Measurements from ENCODE around the gene ATP9B.
"Not testable (repeated sequence)": the region's sequence is repeated elsewhere in the genome, so short reads cannot be mapped to it uniquely, and the experiment has no call there.

Gene ATP9B

GRCh38 chr18:79151191-79151590 is 82.0 kb downstream of the ATP9B start:
- DNase-seq: no peak

- no peak for DNase-seq
These were observed 87.1 kb downstream of the ATP9B start for GRCh38 chr18:79156327-79156726.

- DNase-seq: no peak
These were observed 95.5 kb downstream of the ATP9B start for GRCh38 chr18:79164706-79165105.

DNA sequence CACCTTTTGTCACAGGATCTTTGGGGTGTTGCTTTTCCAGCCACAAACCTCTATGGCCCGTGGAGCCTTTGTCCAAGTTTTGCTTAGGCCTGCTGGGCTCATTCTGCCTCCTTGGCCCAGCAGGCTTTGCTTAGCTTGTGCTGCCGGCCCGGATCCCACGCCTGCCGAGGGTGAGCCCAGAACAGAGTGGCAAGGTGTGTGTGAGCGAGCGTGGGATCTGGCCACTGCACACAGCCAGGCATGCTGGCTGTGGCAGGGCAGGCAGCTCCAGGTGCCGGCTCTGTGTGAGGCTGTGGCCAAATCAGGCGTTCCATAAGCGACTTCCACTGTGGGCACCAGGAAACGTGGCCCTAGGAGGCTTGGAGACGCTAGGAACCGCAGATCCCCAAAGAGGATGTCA is 97.5 kb downstream of the ATP9B start:
- DNase-seq: no peak

DNA sequence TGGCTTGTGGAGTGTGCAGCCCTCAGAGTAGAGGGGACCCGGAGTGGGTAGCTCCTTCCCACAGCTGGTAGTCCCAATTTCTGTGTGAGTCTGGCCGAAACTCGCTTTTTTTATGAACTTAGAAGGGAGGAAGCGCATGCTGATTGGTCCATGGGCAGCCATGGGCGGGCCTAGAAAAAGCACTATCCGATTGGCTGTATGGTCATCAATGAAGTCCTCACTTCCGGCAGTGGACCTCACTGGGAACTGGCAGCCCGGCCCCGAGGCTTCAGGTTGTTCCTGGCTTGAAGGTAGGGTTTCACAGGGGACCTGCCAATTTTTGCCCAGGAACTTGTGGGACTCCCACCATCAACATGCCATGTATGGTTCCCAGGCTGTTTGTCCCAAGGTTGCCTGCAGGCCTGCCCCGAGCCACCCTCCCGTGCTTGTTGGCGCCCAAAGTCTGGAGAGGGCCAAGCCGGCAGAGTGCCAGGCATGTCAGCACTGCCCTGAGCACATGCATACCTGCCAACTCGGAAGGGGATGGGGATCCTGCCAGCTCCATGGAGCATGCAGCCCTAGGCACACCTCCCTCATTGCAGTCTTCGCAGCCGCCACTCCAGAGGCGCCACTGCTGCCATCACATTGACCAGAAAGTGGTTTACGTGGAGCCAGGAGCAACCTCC is 98.5 kb downstream of the ATP9B start:
- no peak for DNase-seq

DNA sequence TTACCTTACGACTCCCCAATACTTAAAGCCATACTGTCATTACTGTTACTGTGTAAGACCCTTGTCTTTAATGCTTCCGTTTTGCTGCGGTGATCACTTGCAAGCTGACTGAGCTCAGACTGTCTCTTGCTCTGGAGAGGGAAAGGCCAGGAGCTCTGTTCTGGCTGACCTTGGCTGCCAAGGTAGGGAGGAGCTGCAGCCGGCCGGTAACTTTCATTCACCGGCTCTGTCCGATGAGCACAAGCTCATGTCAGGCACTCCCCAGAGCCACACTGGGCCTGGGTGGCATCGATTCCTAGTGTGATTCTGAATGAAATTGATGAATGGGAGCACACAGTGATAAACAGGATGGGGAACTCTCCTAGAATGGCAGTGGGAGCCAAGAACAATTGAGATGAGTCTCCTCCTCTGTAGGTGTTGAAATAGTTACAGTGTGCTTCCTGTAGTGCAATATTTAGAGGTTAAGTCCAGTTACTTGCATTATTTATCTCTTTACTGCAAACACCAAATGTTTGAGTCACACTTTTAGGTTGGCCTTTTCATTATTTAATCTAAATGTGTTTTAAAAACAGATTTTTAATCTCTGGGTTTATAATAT is 100.9 kb downstream of the ATP9B start:
- DNase-seq: peak; percentile 6

- not testable (repeated sequence) for DNase-seq
These were observed 103.1 kb downstream of the ATP9B start for GRCh38 chr18:79172331-79172730.

GRCh38 chr18:79173742-79174141 is 104.5 kb downstream of the ATP9B start:
- no peak for DNase-seq

- no peak for DNase-seq
These were observed 108.9 kb downstream of the ATP9B start for GRCh38 chr18:79178113-79178531.

DNA sequence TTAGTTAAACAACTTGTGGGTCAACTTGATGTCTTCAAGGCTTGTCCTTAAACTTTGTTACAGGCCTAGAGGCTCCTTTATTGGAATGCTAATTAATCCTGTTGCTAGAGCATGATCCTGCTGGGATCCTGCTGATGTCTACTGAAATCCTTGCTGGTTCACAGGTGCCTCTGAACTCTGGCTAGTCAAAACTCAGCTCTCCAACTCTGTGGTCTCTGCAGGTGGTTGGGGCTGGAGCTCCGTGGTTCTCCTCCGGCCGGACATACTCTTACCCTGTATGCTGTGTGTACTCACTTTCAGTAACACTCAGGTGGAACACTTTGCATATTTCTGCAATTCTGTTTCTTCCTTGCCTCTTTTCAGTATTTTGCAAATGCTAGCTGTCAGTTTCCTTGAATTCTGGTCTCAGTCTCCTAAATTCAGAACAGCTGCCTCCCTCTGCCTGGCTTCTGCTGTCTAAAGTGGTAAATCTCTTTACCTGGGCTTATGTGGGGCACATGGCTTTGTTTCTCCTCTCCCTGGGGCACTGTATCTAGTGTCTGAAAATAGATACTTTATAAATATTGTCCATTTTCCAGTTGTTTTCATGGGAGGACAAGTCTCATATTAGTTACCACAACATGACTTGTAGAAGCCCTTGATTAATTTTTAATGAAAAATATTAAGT is 113.0 kb downstream of the ATP9B start:
- no peak for DNase-seq

GRCh38 chr18:79185648-79186047 is 116.5 kb downstream of the ATP9B start:
- DNase-seq: no peak

DNA sequence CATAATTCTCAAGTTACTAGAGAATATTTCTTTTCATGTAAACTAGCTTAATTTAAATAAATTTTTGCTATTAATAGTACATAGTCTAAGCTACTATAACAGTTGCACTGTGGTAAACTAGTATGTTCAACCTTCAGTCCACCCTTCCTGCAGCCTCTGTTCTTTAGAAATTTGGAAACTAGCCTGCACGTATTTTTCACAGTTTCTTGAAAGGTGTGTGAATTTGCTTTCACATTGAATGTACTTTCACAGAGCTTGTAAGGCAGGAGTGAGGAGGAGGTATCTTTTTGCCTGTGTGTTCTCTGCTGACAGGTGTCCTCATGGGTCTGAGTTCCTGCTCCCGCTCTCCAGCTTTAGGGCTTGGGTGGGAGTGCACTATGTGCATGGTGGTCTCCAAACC is 117.5 kb downstream of the ATP9B start:
- no peak for DNase-seq

- no peak for DNase-seq
These were observed 118.5 kb downstream of the ATP9B start for GRCh38 chr18:79187532-79188277.

- DNase-seq: no peak
These were observed 122.2 kb downstream of the ATP9B start for GRCh38 chr18:79191418-79191817.

- no peak for DNase-seq
These were observed 122.8 kb downstream of the ATP9B start for GRCh38 chr18:79191956-79192355.

GRCh38 chr18:79193826-79194225 is 124.6 kb downstream of the ATP9B start:
- no peak for DNase-seq

DNA sequence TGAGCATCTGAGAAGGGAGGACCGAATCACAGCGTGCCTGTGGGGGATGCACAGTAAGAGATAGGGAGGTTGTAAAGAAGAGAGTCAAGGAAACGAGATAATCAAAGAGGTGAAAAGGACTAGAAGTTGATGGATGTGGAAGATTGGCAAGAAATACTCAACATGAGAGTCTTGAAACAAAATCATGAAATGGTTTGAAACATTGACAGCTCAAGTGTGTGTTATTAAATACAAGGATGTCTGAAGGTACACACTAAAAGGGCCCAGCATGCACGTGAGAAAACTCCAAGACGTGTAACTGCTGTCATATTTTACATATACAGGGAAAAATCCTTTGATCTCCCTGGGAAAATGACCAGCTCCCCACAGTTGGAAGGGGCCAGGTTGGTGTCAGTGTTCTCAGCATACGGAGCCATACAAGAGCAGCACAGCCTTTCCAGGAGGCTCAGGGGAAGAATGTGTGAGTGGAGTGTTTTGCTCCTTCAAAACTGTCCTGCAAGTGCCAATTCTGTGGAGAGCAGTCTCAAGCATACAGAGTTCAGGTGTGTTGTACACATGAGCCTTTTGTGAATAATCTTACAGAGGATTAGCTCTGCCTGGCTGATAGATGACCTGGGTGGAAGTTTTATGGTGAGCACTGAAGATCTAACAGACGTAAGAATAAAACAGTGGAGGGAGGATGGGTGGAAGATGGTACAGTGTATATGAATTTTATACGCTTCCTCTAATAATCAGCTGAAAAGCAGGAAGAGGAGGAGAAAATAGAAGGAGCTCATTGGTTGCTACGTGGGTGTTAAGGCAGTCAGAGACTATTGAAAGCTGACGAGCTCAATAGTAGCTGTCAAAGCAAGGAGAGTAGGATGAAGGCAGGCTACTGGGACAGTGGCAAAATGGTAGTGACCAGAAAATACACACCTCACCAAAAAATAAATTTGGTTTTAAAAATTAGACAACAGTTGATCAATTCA is 126.8 kb downstream of the ATP9B start:
- no peak for DNase-seq

DNA sequence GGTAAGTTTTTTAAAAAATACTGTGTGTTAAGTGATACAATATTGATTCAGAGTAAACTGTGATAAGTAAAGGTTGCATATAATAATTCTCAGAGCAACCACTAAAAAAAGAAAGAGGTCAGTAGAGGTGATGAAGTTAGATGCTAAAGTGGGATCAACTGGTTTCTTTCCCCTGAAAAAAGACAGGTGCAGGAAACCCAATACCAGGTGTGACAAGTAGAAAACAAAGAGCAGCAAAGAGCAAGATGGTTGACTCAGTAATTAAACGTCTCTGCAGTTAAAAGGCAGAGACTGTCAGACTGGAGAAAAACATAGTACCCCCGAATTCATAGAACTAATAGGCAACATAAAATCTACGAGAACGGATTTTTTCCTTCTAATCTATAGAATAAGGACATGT is 128.3 kb downstream of the ATP9B start:
- no peak for DNase-seq

DNA sequence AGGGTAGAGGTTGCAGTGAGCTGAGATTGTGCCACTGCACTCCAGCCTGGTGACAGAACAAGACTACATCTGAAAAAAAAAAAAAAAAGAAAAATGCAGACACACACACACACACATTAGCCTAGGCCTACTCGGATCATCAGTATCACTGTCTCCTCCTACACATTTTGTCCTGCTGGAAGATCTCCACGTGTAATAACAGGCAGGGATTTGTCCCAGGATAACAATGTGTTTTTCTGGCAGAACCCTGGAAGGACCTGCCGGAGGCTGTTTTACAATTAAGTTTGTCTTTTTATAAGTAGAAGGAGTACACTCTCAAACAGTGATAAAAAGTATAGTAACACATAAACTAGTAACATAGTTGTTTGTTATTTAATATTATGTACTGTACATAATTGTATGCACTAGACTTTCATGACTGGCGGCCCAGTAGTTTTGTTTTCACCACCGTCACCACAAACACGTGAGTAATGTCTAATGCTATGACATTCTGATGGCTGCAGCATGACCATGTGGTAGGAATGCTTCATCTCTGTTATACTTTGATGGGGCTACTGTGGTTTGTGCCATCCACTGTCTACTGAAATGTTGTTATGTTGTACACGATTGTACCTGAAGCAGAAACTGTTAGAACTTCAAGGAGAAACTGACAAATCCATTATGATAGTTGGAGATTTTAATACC is 130.6 kb downstream of the ATP9B start:
- DNase-seq: no peak

GRCh38 chr18:79200546-79201268 is 131.5 kb downstream of the ATP9B start:
- DNase-seq: no peak

DNA sequence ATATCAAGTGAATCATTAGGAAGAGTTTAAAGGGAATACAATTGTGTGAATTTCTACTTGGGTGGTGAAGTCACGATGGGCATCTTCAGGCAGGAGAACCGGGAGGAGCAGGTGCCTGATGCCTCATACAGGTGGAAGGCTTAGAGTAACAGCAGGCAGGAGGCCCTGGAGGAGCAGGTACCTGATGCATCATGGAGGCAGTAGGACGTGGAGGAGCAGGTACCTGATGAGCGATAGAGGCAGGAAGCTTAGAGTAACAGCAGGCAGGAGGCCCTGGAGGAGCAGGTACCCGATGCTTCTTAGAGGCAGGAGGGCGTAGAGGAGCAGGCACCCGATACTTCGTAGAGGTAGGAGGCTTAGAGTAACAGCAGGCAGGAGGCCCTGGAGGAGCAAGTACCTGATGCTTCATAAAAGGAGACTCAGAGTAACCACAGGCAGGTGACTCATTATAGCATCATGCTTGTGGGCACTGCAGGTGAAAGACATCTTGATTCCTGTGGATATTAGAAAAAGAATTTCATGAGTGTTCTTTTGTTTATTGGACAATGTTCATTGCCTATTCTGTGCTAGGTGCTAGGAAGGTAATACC is 133.9 kb downstream of the ATP9B start:
- peak; percentile 2 for DNase-seq
